ENCODE measurements around the gene MTIF2. TPM values are rescaled to one million over a fixed set of nuclear protein-coding genes. Genes with fewer than 3 reads are reported as not detected.
"Not testable (repeated sequence)": the region's sequence is repeated elsewhere in the genome, so short reads cannot be mapped to it uniquely, and the experiment has no call there.

The MTIF2 gene
- total RNA-seq, 1 donor from 2014 or later: 24.6 TPM

GRCh38 chr2:55232084-55232862, 36.8 kb downstream of the MTIF2 start, which contains the start of the genes CLHC1 and RPS27A:
TSS of gene CLHC1 (minus strand) at chr2:55232293. CDS start at chr2:55222411, 9,882 bp downstream.
TSS of gene RPS27A (plus strand) at chr2:55232688. CDS start at chr2:55232825, 137 bp downstream.
- Mint-ChIP-seq H3K36me3 (ENCODE audit: unreplicated experiment) (peaks cover 32% of the 10 kb centered on the region), H3K9me3 (ENCODE audit: unreplicated experiment) (no peaks in the 10 kb centered on the region), H3K4me1 (ENCODE audit: unreplicated experiment) (peaks cover 43% of the 10 kb centered on the region), H3K27ac (ENCODE audit: unreplicated experiment) (peak within 1 kb of the TSS; percentile 96), H3K27me3 (ENCODE audit: unreplicated experiment) (no peaks in the 10 kb centered on the region), H3K4me3 (ENCODE audit: unreplicated experiment) (peak within 1 kb of the TSS; percentile 95)
- TF ChIP-seq CTCF (IDR thresholded peaks at IDR 0.05): no peak
- peak; percentile 96 for DNase-seq (ENCODE audit: extremely low spot score, unreplicated experiment)

DNA sequence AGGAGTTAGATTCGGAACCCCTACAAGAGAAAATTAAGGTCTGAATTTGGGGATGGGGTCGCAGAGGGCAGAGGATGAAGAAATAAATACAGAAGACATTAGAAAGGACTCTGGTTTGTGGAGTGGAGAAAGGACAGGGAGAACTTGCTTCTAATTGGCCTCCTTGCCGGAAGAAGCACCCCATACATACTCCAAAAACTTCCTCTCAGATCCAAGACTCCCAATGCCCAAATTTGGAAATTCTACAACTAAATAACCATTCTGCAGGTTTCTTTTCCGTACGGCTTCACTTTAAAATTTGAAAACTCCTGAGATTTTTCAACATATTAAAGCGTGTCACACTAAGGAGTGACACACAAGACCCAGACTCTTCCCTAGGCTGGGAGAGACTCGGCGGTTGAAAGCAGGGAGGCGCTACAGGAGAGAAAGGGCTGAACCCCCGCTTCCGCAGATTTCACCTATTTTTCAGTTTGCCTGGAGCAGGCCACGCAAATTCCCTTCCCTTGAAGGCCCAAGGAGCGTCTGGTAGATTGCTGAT, 37.4 kb downstream of the MTIF2 start:
- Mint-ChIP-seq H3K36me3 (ENCODE audit: unreplicated experiment) (peaks cover 30% of the 10 kb centered on the region), H3K4me1 (ENCODE audit: unreplicated experiment) (peaks cover 43% of the 10 kb centered on the region), H3K9me3 (ENCODE audit: unreplicated experiment) (no peaks in the 10 kb centered on the region), H3K4me3 (ENCODE audit: unreplicated experiment) (peak overlapping the region; percentile 95), H3K27ac (ENCODE audit: unreplicated experiment) (peak overlapping the region; percentile 96), H3K27me3 (ENCODE audit: unreplicated experiment) (no peaks in the 10 kb centered on the region)
- no peak for TF ChIP-seq CTCF (IDR thresholded peaks at IDR 0.05)
- DNase-seq (ENCODE audit: extremely low spot score, unreplicated experiment): no peak

DNA sequence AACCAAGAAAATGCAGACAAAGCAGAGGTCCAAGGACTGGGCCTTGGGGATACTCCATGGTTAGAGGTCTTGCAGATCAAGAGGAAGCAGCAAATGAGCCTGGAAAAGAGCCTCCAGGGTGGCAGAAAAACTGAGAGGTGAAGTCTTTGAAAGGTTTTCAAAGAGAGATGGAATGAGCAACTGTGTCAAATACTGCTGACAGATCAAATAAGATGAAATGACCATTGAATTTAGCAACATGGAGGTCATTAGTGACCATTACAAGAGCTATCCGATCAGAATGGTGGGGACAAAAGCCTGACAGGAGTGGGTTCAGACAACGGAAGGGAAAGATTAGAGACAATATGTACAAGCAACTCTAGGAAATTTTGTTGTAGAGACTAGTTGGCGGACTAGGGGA, 38.5 kb downstream of the MTIF2 start:
- Mint-ChIP-seq H3K4me3 (ENCODE audit: unreplicated experiment) (peak overlapping the region; percentile 95), H3K27ac (ENCODE audit: unreplicated experiment) (peak overlapping the region; percentile 96), H3K27me3 (ENCODE audit: unreplicated experiment) (no peaks in the 10 kb centered on the region), H3K4me1 (ENCODE audit: unreplicated experiment) (peaks cover 44% of the 10 kb centered on the region), H3K9me3 (ENCODE audit: unreplicated experiment) (no peaks in the 10 kb centered on the region), H3K36me3 (ENCODE audit: unreplicated experiment) (peaks cover 27% of the 10 kb centered on the region)
- DNase-seq (ENCODE audit: extremely low spot score, unreplicated experiment): no peak
- TF ChIP-seq CTCF (IDR thresholded peaks at IDR 0.05): no peak

DNA sequence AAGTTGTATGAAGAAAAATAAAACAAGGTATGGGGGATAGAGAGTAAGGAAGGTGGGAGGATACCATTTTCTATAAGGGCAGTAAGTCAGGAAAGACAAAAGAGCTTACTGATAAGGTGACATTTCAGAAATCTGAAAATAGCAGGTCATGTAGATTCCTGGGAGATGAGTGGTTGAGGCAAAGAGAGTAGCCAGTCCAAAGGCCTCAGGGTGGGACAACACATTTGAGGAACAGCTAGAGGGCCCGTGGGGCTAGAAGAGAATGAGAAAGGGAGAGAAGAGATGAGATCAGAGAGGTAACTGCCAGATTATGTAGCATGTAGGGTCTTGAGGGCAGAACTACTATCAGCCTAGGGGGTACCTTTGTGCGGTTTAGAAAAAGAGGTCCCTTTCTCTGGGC, 39.8 kb downstream of the MTIF2 start:
- DNase-seq (ENCODE audit: extremely low spot score, unreplicated experiment): no peak
- no peak for TF ChIP-seq CTCF (IDR thresholded peaks at IDR 0.05)
- no peak overlapping the region for H3K4me3 Mint-ChIP-seq (ENCODE audit: unreplicated experiment)
- peaks cover 40% of the 10 kb centered on the region for H3K4me1 Mint-ChIP-seq (ENCODE audit: unreplicated experiment)
- H3K9me3 Mint-ChIP-seq (ENCODE audit: unreplicated experiment): no peaks in the 10 kb centered on the region
- H3K27ac Mint-ChIP-seq (ENCODE audit: unreplicated experiment): no peak overlapping the region
- no peaks in the 10 kb centered on the region for H3K27me3 Mint-ChIP-seq (ENCODE audit: unreplicated experiment)
- peaks cover 19% of the 10 kb centered on the region for H3K36me3 Mint-ChIP-seq (ENCODE audit: unreplicated experiment)

DNA sequence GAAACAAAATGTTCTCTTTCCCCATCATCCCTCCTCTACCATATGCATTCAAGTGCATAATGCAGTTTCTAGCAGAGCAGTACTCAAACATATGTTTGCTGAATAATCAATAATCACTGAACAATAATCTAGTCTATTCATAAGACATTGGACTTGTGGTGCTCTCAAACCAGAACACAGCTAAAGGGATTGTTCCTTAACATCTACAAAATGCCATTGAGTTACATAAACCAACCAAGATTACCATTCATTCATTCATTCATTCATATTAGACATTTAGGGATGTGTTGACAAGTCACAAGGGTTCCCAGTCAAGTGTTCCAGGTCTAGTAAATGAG, 40.8 kb downstream of the MTIF2 start:
- Mint-ChIP-seq H3K36me3 (ENCODE audit: unreplicated experiment) (peaks cover 15% of the 10 kb centered on the region), H3K4me1 (ENCODE audit: unreplicated experiment) (peaks cover 31% of the 10 kb centered on the region), H3K9me3 (ENCODE audit: unreplicated experiment) (no peaks in the 10 kb centered on the region), H3K27ac (ENCODE audit: unreplicated experiment) (peak overlapping the region; percentile 39), H3K4me3 (ENCODE audit: unreplicated experiment) (no peak overlapping the region), H3K27me3 (ENCODE audit: unreplicated experiment) (no peaks in the 10 kb centered on the region)
- DNase-seq (ENCODE audit: extremely low spot score, unreplicated experiment): no peak
- no peak for TF ChIP-seq CTCF (IDR thresholded peaks at IDR 0.05)

GRCh38 chr2:55227437-55228225, 41.4 kb downstream of the MTIF2 start:
- not testable (repeated sequence) for H3K27me3 Mint-ChIP-seq (ENCODE audit: unreplicated experiment); DNase-seq (ENCODE audit: extremely low spot score, unreplicated experiment); H3K9me3 Mint-ChIP-seq (ENCODE audit: unreplicated experiment); H3K4me3 Mint-ChIP-seq (ENCODE audit: unreplicated experiment); H3K36me3 Mint-ChIP-seq (ENCODE audit: unreplicated experiment)
- peak overlapping the region; percentile 39 for H3K27ac Mint-ChIP-seq (ENCODE audit: unreplicated experiment)
- H3K4me1 Mint-ChIP-seq (ENCODE audit: unreplicated experiment): peaks cover 29% of the 10 kb centered on the region

Data from osteocyte (in vitro differentiated cells).